ENCODE results near the gene MCM3.

MCM3 gene

GRCh38 chr6:52254731-52255378, 29.7 kb downstream of the MCM3 start:
- DNase-seq (ENCODE audit: insufficient read length, low spot score): no peak
- FAIRE-seq: no peak

GRCh38 chr6:52253494-52253893, 31.0 kb downstream of the MCM3 start:
- no peak for FAIRE-seq
- DNase-seq (ENCODE audit: insufficient read length, low spot score): no peak

GRCh38 chr6:52251113-52251512, 33.4 kb downstream of the MCM3 start:
- DNase-seq (ENCODE audit: insufficient read length, low spot score) (no peak), FAIRE-seq (no peak)

GRCh38 chr6:52249078-52249477, 35.5 kb downstream of the MCM3 start:
- no peak for FAIRE-seq
- no peak for DNase-seq (ENCODE audit: insufficient read length, low spot score)

- FAIRE-seq (no peak), DNase-seq (ENCODE audit: insufficient read length, low spot score) (no peak)
These were observed 39.1 kb downstream of the MCM3 start for GRCh38 chr6:52245425-52245824.

GRCh38 chr6:52244400-52244799, 40.1 kb downstream of the MCM3 start, which contains the start of gene IL17F:
Gene IL17F (minus strand): TSS chr6:52244500. CDS start chr6:52244429, 71 bp downstream.
- FAIRE-seq (no peak), DNase-seq (ENCODE audit: insufficient read length, low spot score) (no peak)

- FAIRE-seq: no peak
- DNase-seq (ENCODE audit: insufficient read length, low spot score): no peak
These were observed 41.2 kb downstream of the MCM3 start for GRCh38 chr6:52243282-52243893.

- no peak for FAIRE-seq
- DNase-seq (ENCODE audit: insufficient read length, low spot score): no peak
These were observed 42.7 kb downstream of the MCM3 start for GRCh38 chr6:52241819-52242218.

GRCh38 chr6:52233975-52234823, 50.3 kb downstream of the MCM3 start:
- peak; percentile 63 for DNase-seq (ENCODE audit: insufficient read length, low spot score)
- peak; percentile 38 for FAIRE-seq

GRCh38 chr6:52233005-52233404, 51.5 kb downstream of the MCM3 start:
- FAIRE-seq (no peak), DNase-seq (ENCODE audit: insufficient read length, low spot score) (no peak)

- no peak for FAIRE-seq
These were observed 53.0 kb downstream of the MCM3 start for GRCh38 chr6:52231406-52232127.

GRCh38 chr6:52230685-52231084, 53.9 kb downstream of the MCM3 start:
- DNase-seq (ENCODE audit: insufficient read length, low spot score) (no peak), FAIRE-seq (no peak)

More at GRCh38 chr6:52231406-52232127, 53.0 kb downstream of the MCM3 start:
- no peak for DNase-seq (ENCODE audit: insufficient read length, low spot score)

- DNase-seq (ENCODE audit: insufficient read length, low spot score): no peak
- peak; percentile 31 for FAIRE-seq
These were observed 57.0 kb downstream of the MCM3 start for GRCh38 chr6:52227495-52227894.

- FAIRE-seq: no peak
- DNase-seq (ENCODE audit: insufficient read length, low spot score): no peak
These were observed 63.2 kb downstream of the MCM3 start for GRCh38 chr6:52221302-52221701.

- no peak for DNase-seq (ENCODE audit: insufficient read length, low spot score)
- no peak for FAIRE-seq
These were observed 66.8 kb downstream of the MCM3 start for GRCh38 chr6:52217761-52218160.

- FAIRE-seq (peak; percentile 40), DNase-seq (ENCODE audit: insufficient read length, low spot score) (no peak)
These were observed 67.5 kb downstream of the MCM3 start for GRCh38 chr6:52216932-52217575.

- DNase-seq (ENCODE audit: insufficient read length, low spot score) (no peak), FAIRE-seq (no peak)
These were observed 68.8 kb downstream of the MCM3 start for GRCh38 chr6:52215787-52216186.
